ENCODE measurements around the gene HEPACAM2. TPM values are rescaled to one million over a fixed set of nuclear protein-coding genes. Genes with fewer than 3 reads are reported as not detected.

Gene HEPACAM2
- total and polyA plus RNA-seq, 11 donors: not detected

DNA sequence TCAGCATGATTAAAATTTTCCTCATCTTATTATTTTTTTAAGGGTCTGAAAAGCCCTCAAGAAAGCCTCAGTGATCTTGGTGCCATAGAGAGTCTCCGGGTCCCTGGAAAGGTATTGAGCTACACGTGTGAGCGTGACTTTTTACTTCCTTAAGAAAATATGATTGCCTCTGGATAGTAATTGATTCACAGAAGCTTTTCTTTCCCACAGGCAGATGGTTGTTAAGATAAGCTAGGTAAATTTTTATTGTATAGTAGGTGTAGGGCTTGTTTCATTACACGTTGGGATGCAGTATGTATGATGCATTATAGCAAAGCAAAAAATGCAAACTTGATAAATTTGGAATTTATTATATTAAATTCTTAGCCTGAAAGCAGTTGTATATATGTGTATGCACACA lies 13.6 kb upstream of the HEPACAM2 start:
- ATAC-seq (no peak), DNase-seq (no peak)
- Histone ChIP-seq H3K9me3 (no peaks in the 10 kb centered on the region), H3K4me3 (no peak overlapping the region), H3K36me3 (peaks cover 0 to 18% (median 11%) of the 10 kb centered on the region in 9 donors), H3K4me1 (no peaks in the 10 kb centered on the region), H3K27me3 (no peaks in the 10 kb centered on the region), H3K27ac (no peak overlapping the region)
- WGBS, 4 donors: 82 to 85% (median 82%) methylated on average over 4 of the region's 4 CpGs
- TF ChIP-seq POLR2A (IDR thresholded peaks at IDR 0.05): no peak
- TF ChIP-seq, protein P1, sequence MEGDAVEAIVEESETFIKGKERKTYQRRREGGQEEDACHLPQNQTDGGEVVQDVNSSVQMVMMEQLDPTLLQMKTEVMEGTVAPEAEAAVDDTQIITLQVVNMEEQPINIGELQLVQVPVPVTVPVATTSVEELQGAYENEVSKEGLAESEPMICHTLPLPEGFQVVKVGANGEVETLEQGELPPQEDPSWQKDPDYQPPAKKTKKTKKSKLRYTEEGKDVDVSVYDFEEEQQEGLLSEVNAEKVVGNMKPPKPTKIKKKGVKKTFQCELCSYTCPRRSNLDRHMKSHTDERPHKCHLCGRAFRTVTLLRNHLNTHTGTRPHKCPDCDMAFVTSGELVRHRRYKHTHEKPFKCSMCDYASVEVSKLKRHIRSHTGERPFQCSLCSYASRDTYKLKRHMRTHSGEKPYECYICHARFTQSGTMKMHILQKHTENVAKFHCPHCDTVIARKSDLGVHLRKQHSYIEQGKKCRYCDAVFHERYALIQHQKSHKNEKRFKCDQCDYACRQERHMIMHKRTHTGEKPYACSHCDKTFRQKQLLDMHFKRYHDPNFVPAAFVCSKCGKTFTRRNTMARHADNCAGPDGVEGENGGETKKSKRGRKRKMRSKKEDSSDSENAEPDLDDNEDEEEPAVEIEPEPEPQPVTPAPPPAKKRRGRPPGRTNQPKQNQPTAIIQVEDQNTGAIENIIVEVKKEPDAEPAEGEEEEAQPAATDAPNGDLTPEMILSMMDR (IDR thresholded peaks at IDR 0.05): no peak
- intact Hi-C loops (cut with DNase I): loop anchor here in 2 of 10 donors (10.0 kb wide), 2 partner anchors 315 to 845 kb away; no protein-coding TSS in a partner anchor

DNA sequence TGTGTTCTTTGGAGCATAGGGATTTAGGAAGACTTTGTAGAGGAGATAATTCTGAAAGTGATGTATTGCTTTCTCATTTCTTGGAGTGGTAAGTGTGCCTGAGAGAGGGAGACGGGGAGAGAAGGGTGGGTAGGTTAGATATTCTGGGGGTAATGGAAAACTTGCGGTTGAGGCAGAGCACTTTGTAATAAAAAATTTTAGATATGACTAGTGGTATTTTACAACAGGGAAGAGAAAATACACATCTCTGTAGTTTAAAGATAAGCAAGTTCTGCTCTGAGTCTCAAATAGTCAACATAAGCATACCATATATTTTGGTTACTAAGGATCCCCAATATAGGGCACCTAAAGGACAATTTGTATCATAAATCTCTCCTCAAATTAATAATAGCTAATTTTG lies 12.5 kb upstream of the HEPACAM2 start:
- no peak for TF ChIP-seq POLR2A (IDR thresholded peaks at IDR 0.05)
- TF ChIP-seq, protein P1 (IDR thresholded peaks at IDR 0.05): no peak
- H3K27ac ChIP-seq: no peak overlapping the region
- no peak overlapping the region for H3K4me3 ChIP-seq
- peaks cover 0 to 3% (median 0%) of the 10 kb centered on the region in 12 donors for H3K4me1 ChIP-seq
- intact Hi-C loops (cut with DNase I): no loop called here
- ATAC-seq (no peak), DNase-seq (no peak)
- no peaks in the 10 kb centered on the region for H3K9me3 ChIP-seq
- H3K36me3 ChIP-seq: peaks cover 0 to 18% (median 11%) of the 10 kb centered on the region in 9 donors
- WGBS, 4 donors: 87 to 94% (median 92%) methylated on average over 2 of the region's 2 CpGs
- H3K27me3 ChIP-seq: no peaks in the 10 kb centered on the region

DNA sequence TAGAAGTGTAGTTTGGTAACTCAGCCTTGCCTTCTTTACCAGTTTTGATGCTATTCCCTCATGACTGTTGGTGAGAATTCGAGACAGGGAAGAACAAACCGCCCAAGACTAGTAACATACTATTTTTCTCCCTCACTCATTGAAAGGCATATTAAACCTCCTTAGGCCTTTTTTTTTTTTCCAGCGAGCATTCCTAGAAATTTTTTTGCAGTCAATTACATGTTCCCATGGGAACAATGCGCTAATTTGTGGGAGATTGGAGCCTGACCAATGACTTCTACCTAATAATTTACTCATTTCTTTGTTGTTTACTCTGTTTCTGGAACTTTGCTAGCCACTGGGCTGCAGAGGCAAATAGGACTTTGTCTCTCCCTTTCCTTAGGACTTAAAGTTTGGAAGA lies 11.9 kb upstream of the HEPACAM2 start:
- no peak for ATAC-seq
- WGBS, 4 donors: 83 to 90% (median 87%) methylated on average over 4 of the region's 4 CpGs
- intact Hi-C loops (cut with DNase I): no loop called here

DNA sequence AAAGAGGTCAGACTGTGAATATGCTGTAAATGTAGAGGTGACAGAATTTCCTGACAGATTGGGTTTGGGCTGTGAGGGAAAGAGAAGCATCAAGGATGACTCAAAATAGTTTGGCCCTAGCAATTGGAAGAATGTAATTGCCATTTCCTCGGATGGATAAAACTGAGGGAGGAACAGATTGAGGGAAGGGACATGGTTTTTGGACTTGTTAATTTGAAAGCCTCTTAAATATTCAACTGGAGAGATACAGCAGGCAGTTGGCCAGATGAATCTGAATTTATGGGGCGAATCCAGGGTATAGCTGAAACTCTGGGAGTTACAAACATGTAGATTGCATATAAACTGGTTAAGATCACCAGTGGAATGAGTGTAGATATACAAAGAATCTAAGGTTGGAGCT lies 9.3 kb upstream of the HEPACAM2 start:
- TF ChIP-seq, protein P1 (IDR thresholded peaks at IDR 0.05): no peak
- no peak for TF ChIP-seq POLR2A (IDR thresholded peaks at IDR 0.05)
- ATAC-seq (no peak), DNase-seq (no peak)
- WGBS, 4 donors: 81 to 86% (median 84%) methylated on average over 2 of the region's 2 CpGs
- Histone ChIP-seq H3K9me3 (no peaks in the 10 kb centered on the region), H3K36me3 (peaks cover 0 to 6% (median 3%) of the 10 kb centered on the region in 9 donors), H3K4me1 (peaks cover 0 to 21% (median 7%) of the 10 kb centered on the region in 12 donors), H3K27me3 (no peaks in the 10 kb centered on the region), H3K4me3 (no peak overlapping the region), H3K27ac (no peak overlapping the region)
- intact Hi-C loops (cut with DNase I): no loop called here

More for the DNA sequence above, 11.9 kb upstream of the HEPACAM2 start:
- H3K4me1 ChIP-seq: peaks cover 0 to 9% (median 2%) of the 10 kb centered on the region in 12 donors
- TF ChIP-seq, protein P1 (IDR thresholded peaks at IDR 0.05): no peak
- no peak for TF ChIP-seq POLR2A (IDR thresholded peaks at IDR 0.05)
- no peaks in the 10 kb centered on the region for H3K9me3 ChIP-seq
- no peak overlapping the region for H3K27ac ChIP-seq
- no peak overlapping the region for H3K4me3 ChIP-seq
- peaks cover 0 to 18% (median 11%) of the 10 kb centered on the region in 9 donors for H3K36me3 ChIP-seq
- H3K27me3 ChIP-seq: no peaks in the 10 kb centered on the region
- DNase-seq: no peak
